Stimulated activated CD4-positive, alpha-beta T cell treated with anti-CD3 and anti-CD28 coated beads, Interleukin-4, amount 100 ng/mL, for 1 hour (primary cell): ENCODE measurements around the gene SECTM1.

Experiments used
- DNase-seq: peaks from one replicate; pipeline ENCODE4 v3.0.0-alpha.2; 2020

SECTM1 gene

DNA sequence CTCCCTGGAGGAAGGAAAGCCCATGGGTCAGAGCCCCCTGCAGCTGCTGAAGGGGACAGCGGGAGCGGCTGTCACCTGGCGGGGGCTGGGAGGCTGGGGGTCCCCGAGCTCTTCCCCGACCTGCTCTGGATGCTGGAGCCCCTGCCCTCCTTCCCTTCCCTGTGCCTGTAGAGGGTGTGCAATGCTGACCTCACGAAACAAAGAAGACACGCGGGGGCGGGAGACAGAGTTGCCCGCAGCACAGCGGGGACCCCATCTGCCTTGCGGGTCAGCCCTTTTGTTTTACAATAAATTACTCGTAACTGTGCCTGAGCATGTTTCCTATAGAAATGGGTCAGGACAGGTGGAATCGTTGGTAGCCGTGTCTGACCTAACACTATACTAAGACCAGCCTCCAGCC lies 6.3 kb downstream of the SECTM1 start:
- DNase-seq: no peak

DNA sequence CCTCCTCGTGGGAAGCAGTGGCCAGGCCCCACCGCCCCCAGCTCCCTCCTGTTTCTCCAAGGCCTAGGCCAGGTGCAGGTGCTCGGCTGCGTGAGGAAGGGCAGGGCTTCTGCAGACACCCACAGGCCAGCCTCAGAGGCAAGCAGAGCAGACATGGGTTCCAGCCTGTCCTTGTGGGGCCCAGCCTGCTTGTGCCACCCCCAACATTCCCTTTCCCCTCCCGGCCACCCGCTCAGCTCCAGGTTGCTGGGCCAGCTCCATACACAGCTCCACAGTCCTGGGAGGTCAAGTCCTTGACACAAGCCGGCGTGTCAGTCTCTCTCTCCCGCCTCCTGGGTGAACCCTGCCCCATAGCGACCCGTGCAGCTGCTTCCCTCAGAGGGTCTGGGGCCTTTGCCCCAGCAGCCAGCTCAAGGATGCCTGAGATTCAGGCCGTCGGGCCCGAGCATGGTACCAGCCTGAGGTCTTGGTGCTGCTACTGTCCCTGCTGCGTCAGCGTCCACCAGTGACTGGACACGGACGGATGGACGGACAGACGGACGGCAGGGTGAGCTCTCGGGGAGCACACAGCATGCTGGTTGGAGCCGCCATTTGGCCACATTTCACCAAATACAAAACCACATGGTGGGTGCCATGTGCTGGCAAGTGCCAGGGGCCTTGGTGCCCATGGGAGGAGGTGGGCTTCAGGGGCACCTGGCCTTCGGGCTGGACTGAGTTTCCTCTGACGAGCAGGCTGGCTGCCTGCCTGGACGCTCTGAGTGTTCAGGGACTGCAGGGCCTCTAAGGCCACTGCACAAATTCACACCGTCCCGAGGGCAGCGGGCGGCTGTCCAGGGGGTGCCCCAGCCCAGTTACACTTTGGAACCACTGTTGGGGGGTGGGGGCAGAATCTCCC lies 8.0 kb downstream of the SECTM1 start:
- DNase-seq: no peak

DNA sequence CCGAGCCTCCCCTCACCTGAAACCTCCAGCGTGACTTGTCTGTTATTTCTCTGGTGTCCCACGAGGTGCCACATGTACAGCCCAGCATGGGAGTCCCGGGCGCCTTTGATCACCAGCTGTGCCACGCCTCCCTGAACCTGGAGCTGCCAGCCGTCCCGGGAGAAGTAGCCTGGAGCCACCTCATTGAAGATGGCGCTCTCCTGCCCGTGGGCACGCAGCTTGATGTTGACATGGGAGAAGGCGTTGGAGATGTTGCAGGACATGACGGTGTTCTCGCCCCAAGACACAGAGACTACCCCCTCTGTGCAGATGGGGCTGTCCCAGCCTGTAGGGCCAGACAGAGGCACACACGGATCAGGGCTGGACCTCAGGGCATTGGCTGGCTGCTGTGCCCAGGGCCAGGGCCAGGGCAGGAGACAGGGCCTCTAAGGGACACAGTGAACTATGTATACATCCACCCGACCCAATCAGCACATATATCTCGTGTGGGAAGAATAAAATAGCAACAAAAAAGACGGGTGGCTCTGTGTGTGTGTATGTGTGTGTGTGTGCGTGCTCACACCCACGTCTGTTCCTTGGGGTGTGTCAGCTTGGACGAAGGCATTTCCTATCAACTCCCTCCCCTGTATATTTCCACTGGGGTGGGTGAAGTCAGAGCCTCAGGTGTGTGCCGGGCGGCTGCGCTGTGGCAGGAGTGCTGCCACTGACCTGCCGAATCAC lies 8.8 kb downstream of the SECTM1 start:
- DNase-seq: no peak

DNA sequence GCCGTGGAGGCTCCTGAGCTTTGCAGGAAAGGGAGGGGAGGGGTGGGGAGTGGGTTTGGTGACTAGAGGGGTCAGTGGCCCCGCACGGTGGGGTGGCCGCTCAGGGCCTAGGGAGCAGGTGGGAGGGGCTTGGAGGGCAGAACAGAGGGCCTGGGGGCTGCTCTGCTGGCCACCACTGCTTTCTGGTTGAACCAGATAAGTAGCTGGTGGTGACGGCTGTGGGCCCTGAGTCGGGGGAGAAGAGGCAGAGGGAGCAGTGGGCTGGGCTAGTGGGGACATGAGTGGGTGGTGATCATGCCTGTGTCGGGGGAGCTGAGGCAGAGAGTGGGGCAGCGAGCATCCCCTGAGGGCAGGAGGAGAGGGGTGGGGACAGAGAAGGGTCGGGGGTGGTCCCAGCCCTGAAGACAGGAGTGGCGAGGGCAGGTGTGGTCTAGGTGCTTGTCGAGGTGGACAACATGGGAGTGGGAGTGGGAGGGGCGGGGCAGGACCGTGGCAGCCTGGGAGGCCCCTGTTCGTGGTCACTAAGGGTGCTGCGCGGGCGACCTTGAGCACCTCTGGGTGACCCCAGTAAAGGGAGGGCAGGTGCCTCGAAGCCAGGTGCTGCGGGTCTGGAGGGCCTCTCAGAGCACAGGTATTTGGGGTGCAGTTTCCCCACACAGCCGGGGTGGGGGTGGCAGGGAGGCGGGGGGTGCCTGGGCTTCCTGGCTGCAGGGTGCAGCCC lies 9.9 kb downstream of the SECTM1 start:
- no peak for DNase-seq

DNA sequence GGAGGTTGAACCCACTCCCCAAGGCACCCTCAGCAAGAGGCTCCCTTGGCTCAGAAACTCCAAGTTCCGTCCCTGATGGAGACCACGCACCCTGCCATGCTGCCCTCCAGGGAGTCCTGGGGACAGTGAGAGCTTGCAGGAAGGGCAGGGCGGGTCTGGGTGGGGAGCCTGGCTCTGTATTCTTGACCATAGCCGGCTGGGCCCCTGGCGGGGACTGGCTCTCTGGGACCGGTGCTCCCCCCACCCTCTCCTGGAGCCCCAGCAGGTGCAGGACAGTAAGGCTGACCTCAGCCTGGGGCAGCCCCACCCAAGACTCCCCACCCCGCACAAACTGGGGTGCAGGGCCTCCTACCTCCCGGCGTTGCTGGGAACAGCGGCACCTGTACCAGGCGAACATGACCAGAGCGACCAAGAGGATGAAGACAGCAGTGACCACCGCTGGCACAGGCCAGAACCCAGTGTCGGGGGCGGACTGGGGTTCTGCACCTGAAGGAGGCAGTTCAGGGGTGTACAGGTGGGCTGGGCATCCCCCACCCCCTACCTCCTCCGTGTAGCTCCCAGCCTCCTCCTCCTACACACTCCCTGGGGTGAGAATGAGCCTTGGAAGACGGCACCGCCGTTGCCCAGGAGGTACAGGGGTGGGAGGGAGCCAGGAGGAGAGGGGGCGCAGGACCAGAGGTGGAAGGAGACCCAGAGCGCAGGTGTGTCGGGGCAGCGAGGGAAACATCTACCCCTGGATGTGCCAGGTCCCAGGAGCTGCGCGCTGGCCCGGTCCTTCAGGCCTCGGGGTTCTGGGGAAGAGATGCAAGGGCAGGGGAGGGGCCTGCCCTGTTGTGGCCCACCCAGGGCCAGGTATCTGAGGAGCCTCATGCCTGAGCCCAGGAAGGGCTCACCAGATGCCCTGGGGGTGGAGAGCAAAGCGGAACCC lies 10.8 kb downstream of the SECTM1 start:
- no peak for DNase-seq

DNA sequence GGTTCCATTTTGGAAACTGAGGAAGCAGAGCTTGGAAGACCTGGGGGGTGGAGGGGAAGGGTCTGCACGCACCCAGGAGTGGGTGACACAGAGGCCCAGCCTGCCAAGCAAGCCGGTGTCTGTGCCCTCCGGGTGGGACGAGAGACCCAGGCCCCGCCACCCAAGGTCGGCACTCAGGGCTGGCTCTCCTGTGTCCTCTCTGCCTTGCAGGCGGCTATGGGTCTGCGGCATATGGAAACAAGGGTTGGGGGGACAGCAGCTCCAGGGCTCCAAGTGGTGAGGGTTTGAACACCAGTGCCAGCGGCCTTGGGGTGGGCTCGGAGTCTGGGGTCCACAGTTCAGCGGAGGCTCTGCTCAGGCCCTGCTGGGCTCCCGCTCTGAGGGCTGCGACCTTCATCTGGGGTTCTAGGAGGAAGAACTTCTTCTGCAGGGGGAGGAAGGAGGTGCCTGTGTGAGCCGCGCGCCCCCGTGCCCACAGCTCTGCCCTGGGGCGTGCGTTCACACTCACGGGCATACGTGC lies 11.6 kb downstream of the SECTM1 start:
- DNase-seq: no peak

DNA sequence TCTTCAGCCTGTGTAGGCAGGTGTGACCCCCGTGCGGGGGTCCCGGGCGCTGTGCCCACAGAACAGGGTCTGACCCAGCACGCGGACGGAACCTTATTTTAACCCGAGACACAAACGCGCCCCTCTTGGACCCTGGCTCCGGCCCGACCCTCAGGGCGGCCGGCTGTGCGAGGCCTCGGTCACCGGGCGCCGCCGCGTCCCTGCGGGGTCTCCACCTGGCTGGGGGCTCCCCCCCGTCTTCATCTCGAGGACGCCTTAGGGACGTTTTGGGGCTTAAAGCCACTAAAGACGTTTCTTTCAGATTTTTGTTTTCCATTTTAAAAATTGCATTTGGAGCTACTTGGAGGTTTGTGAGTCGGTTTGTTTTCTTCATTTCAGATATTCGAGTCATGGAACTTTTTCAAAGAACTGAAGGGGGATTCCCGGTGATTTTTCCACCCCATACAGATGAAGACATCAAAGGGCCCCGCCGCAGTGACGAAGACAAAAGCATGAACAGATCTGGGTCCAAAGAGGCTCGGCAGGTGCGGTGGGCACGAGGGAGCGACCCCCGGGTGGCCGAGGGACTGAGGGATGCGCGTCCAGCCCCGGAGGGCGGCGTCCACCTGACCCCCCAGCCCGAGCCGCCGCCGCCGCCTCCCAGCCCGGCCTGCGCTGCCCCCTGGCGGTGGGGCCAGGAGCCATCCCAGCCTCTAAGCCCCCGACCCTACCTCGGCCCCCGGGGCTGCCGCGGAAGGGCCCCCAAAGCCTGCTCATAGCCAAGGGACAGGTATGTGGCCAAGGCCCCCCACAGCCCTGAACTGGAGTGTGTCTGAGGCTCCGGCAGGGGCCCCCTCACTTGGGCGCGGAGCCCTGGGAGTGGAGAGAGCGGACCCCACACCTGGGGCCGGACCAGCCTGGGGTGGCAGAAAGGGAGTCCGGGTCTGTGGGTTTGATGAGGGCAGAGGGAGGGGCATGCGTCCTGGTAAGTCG lies 12.3 kb downstream of the SECTM1 start:
- DNase-seq: peak; percentile 81

DNA sequence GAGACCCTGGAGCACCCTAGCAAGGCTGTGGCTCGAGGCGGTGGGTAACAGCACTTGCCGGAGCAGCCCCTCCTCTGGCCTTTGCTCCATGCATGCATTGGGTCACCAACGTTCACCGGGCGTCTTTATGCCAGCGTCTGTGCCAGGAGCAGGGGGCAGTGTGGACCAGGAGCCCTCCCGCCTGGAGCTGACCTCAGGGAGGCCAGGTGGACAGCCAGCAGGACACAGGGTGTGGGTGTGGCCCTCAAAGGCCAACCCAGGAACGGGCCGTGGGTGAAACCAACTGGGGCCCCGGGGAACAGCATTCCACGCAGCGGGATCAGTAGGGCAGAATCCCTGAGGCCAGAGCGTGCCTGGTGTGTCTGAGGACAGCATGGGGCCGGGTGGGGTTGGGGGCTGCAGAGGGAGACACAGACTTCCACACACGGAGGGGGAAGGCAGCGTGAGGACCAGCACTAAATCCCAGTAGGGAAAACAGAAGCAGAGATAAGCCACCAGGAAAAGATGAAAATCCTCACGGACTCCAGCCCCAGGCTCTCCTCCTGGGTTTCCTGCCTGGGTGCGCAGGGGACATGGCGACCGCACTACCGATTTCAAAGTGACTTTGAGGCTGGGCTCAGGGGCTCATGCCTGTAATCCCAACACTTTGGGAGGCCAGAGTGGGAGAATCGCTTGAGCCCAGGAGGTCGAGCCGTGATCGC lies 13.3 kb downstream of the SECTM1 start:
- no peak for DNase-seq

DNA sequence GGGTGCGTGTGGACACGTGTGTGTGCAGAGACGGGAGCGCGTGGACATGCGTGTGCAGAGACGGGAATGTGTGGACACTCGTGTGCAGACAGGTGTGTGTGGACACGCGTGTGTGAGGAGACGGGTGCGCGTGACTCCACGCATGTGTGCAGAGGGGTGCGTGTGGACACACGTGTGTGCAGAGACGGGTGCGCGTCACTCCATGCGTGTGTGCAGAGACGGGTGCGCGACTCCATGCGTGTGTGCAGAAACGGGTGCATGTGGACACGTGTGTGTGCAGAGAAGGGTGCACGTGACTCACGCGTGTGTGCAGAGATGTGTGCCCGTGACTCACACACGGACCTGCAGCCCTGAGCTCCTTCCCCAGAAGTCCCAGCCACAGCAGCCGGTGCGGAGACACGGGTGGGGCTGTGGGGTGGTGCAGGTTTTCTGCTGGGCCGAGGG lies 13.9 kb downstream of the SECTM1 start:
- DNase-seq: no peak

DNA sequence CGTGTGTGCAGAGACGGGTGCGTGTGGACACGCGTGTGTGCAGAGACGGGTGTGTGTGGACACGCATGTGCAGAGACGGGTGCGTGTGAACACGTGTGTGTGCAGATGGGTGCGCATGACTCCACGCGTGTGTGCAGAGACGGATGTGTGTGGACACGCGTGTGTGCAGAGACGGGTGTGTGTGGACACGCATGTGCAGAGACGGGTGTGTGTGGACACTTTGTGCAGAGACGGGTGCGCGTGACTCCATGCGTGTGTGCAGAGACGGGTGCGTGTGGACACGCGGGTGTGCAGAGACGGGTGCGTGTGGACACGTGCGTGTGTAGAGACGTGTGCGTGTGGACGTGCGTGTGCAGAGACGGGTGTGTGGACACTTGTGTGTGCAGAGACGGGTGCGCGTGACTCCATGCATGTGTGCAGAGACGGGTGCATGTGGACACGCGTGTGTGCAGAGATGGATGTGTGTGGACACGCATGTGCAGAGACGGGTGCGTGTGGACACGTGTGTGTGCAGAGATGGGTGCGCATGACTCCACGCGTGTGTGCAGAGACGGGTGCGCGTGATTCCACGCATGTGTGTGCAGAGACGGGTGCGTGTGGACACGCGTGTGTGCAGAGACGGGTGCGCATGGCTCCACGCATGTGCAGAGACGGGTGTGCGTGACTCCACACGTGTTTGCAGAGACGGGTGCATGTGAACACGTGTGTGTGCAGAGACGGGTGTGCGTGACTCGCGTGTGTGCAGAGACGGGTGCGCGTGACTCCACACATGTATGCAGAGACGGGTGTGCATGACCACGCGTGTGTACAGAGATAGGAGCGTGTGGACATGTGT lies 14.6 kb downstream of the SECTM1 start:
- no peak for DNase-seq

DNA sequence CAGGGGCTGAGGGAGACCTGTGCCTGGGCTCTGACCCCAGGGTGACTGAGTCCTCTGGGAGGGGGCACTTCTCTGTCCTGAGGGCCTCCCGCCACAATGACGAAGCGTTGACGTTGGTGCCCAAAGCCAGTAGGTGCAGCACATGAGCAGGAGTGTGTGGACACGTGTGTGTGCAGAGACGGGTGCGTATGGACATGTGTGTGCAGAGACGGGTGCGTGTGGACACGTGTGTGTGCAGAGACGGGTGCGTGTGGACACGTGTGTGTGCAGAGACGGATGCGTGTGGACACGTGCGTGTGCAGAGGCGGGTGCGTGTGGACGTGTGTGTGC lies 15.4 kb downstream of the SECTM1 start:
- DNase-seq: no peak

DNA sequence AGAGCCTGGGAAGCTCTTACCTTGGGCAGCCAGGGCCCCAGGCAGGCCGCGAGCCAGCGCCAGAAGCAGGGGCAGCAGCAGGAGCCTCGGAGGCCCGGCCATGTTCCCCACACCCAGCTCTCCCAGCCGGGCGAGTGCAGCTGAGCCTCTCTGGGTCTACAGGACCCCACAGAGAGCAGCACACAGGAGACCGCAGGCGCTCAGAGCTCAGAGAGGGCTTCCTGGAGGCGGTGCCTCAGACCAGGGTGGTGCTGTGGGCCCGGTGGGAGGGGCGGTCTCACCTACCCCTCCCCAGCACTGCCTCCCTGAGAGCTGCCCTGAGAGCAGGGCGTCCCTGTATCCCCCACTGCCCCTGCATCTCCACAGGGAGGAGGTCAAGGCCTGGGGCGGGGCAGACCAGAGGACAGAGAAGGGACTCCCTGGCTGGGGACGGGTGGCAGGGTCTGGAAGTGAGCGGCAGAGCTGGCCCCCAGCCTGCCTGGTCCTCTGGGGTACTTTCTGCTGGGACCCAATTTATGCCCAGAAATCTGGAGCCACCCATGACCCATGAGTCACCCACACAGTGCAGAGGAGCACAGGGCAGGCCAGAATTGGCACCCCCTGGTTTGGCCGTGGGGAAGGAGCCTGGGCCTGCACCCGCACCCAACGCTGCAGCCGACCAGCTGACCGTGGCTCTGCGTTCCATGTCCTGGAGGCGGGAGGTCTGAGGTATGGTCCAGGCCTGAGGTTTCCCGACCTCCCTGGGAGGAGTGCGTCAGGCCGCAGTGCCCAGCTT lies 16.0 kb downstream of the SECTM1 start, which contains the start of gene CD7:
CD7 (minus strand) TSS at position 215 of the 775 bp plus-strand sequence; CDS start at position 102, 113 bp downstream.
- peak; percentile 71 for DNase-seq

DNA sequence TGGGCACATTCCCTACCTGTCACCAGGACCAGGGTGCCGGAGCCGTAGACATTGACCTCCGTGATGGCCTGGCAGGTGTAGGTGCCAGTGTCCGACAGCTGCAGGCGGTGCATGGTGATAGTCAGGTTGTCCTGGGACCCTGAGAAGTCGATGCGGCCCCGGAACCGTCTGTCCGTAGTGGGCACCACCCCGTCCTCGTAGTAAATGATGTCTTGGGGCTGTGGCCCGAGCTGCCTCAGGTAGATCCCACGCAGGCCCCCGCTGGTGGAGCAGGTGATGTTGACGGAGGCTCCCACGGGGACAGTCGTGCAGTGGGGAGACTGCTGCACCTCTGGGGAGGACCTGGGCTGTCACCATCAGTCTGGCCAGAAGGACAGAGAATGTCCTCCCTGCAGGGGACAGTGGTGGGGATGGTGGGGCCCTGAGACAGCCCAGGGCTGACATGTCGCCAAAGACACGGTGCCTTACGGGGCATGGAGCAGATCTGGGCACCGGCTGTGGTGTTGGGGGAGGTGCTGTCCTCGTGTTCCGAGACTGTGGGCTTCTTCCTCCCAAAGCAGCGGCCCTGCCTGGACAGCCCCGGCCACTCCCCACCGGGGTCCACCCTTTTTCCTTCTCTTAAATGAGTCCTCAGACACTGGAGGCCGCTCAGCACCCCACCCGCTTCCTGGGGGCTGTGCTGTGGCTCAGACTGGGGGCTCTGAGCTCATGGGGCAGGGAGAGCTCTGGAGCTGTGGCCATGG lies 16.7 kb downstream of the SECTM1 start:
- DNase-seq: no peak

DNA sequence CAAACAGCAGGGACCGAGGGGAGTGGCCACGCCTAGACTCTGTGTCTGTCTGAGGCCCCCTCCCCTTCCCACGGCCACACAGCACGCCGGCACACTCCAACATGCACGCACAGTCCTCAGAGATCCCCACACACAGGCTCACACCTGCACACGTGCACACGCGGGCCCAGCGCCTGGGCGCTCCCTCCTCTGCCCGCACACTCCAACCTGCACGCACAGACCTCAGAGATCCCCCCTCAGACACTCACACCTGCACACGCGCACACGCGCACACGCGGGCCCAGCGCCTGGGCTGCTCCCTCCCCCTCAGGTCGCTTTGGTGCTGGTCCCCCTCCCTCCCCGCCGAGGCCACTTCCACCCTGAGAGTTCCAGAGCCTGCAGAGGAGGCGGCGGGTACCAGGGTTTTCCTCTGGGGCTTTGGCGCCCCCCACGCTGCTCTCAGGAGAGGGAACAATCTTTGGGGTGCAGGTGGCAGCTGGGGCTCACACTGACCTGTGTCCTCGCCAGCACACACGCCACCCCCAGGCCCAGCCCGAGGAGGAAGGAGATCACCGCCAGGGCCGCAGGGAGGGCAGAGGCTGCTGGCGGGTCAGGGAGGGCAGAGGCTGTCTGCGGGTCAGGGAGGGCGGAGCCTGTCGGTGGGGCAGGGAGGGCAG lies 17.7 kb downstream of the SECTM1 start:
- peak; percentile 60 for DNase-seq

DNA sequence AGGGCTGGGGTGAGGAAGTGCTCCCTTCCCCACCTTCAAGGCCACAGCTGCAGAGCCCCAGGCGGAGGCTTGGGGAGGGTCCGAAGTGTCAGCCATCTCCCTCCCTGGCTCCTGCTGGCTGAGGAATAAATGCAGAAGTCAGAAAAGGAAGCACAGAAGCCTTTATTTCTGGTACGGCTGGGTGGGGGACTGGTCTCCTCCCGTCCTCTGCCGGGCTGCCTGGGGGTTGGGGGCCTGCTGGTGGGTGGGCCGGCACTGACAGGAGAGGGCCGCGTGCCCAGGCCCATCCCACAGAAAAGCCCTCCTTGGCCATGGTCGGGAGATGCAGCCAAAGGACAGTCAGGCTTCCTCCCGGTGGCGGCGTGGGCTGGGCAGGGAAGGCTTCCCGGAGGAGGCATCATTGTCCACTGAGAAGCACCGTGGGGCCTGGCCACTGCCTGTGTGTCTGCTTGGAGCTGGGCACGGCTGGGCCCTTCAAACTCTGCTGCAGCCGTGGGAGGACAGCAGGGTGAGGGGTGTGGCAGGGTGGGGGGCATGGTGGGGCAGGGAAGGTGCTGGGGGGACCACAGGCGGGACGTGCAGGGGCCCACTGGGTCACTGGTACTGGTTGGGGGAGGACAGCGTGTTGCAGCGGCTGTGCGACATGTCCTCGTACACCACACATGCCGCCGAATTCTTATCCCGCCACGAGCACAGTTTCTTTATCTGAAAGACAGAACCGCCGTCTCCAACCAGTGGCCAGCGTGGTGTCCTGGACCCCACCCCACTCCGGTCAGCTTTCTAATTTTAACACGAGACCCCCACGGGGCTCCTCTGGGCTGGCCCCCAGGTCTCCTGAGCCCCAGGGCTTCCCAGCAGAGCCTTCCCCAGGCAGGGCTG lies 18.6 kb downstream of the SECTM1 start:
- no peak for DNase-seq
